ENCODE data around the gene HPCAL1.

- TF ChIP-seq CTCF (IDR thresholded peaks at IDR 0.05): no peak
- TF ChIP-seq EP300 (IDR thresholded peaks at IDR 0.05): no peak
- no peak for TF ChIP-seq POLR2A (IDR thresholded peaks at IDR 0.05)
Measured at GRCh38 chr2:10345813-10346212, 43.1 kb downstream of the HPCAL1 start.

Measured in tibial nerve (tissue), 4 donors.